Mucosa of descending colon (tissue), 3 donors: ENCODE measurements around the gene MVB12B. TPM values are rescaled to one million over a fixed set of nuclear protein-coding genes. Genes with fewer than 3 reads are reported as not detected.

ENCODE experiments used
- ATAC-seq: fragments of 200-7000 bp; cut with Tn5 transposase; one replicate; pipeline ENCODE4 v1.9.1; 2020; ENCODE audit warnings: mild to moderate bottlenecking, moderate library complexity
- DNase-seq, 3 donors: peaks; one replicate each; pipeline ENCODE4 v3.0.0-alpha.2; 2020
- H3K36me3 ChIP-seq: fragments of 200-600 bp; one replicate; pipeline ENCODE4 v1.8.0; 2021; ENCODE audit warnings: low read depth, mild to moderate bottlenecking
- H3K4me1 ChIP-seq: fragments of 200-600 bp; one replicate; pipeline ENCODE4 v1.8.0; 2021; ENCODE audit warnings: low read depth, mild to moderate bottlenecking
- H3K4me3 ChIP-seq: fragments of 200-600 bp; one replicate; pipeline ENCODE4 v1.8.0; 2021; ENCODE audit warnings: mild to moderate bottlenecking
- H3K9me3 ChIP-seq: fragments of 200-600 bp; one replicate; pipeline ENCODE4 v1.8.0; 2021; ENCODE audit warnings: mild to moderate bottlenecking
- CTCF ChIP-seq: fragments of 200-600 bp; IDR thresholded peaks from one replicate; pipeline ENCODE4 v1.8.0; 2022; ENCODE audit warnings: antibody characterized with exemption, mild to moderate bottlenecking
- intact Hi-C, 2 donors: fragments of 100-400 bp; cut with DNase I in 1 of 2; cut with micrococcal nuclease in 1 of 2; formaldehyde crosslinking; loops; one replicate each; pipeline versions ENCODE4 v1.11.0 to v1.11.1; 2022; cut with DNase I, micrococcal nuclease
- total RNA-seq, 3 donors: library from RNA; stranded (reverse); fragmentation: NEBNext Ultra II Directional in 2 of 3; extraction: Animal tissue kit (Norgen Biotek cat#: 25700) in 2 of 3; gene quantifications; one replicate each; pipeline versions ENCODE4 v1.2.1 to v1.2.4, GENCODE V29; 2021 to 2023
- donor health status: DM: no; HTN: no; CAD: no; lungs with moderate emphysema.
- donor health status: DM: no; HTN: no; CAD: no.
- donor health status: DM: no; HTN: yes; CAD: no.

MVB12B gene
- total RNA-seq, 3 donors from 2014 or later: 16.8 to 26.4 (median 21.6) TPM

GRCh38 chr9:126494264-126494663 lies 167.6 kb downstream of the MVB12B start:
- Histone ChIP-seq H3K4me1 (no peaks in the 10 kb centered on the region), H3K4me3 (no peak overlapping the region), H3K36me3 (no peaks in the 10 kb centered on the region), H3K9me3 (no peaks in the 10 kb centered on the region)
- ATAC-seq: no peak
- no peak for TF ChIP-seq CTCF
- DNase-seq: no peak
- intact Hi-C loops: loop anchor here in 1 of 2 donors (5.0 kb wide), 1 partner anchor 192 kb away; no protein-coding TSS in a partner anchor

GRCh38 chr9:126494746-126495145 lies 168.1 kb downstream of the MVB12B start:
- Histone ChIP-seq H3K4me1 (no peaks in the 10 kb centered on the region), H3K36me3 (no peaks in the 10 kb centered on the region), H3K9me3 (no peaks in the 10 kb centered on the region), H3K4me3 (no peak overlapping the region)
- TF ChIP-seq CTCF: no peak
- intact Hi-C loops: loop anchor here in 1 of 2 donors (5.0 kb wide), 1 partner anchor 192 kb away; no protein-coding TSS in a partner anchor
- no peak for DNase-seq
- no peak for ATAC-seq

GRCh38 chr9:126495411-126496180 lies 169.0 kb downstream of the MVB12B start:
- DNase-seq (no peak), ATAC-seq (no peak)
- intact Hi-C loops: no loop called here
- Histone ChIP-seq H3K9me3 (no peaks in the 10 kb centered on the region), H3K36me3 (no peaks in the 10 kb centered on the region), H3K4me3 (no peak overlapping the region), H3K4me1 (no peaks in the 10 kb centered on the region)
- no peak for TF ChIP-seq CTCF

- no peak for ATAC-seq
- H3K4me3 ChIP-seq: no peak overlapping the region
- no peaks in the 10 kb centered on the region for H3K36me3 ChIP-seq
- no peak for DNase-seq
- TF ChIP-seq CTCF: no peak
- no peaks in the 10 kb centered on the region for H3K9me3 ChIP-seq
- no peaks in the 10 kb centered on the region for H3K4me1 ChIP-seq
- intact Hi-C loops: no loop called here
Measured at GRCh38 chr9:126496181-126496576, 169.6 kb downstream of the MVB12B start.

GRCh38 chr9:126496781-126497659 lies 170.4 kb downstream of the MVB12B start:
- H3K4me3 ChIP-seq: no peak overlapping the region
- no peaks in the 10 kb centered on the region for H3K36me3 ChIP-seq
- DNase-seq (no peak), ATAC-seq (no peak)
- no peaks in the 10 kb centered on the region for H3K4me1 ChIP-seq
- intact Hi-C loops: no loop called here
- TF ChIP-seq CTCF: no peak
- H3K9me3 ChIP-seq: no peaks in the 10 kb centered on the region
